Kidney glomerular epithelial cell (primary cell): ENCODE results near the gene AMN.

Experiments
- DNase-seq: peaks from one replicate; lab custom pipeline; 2025; lab: John Stamatoyannopoulos, UW

AMN gene

DNA sequence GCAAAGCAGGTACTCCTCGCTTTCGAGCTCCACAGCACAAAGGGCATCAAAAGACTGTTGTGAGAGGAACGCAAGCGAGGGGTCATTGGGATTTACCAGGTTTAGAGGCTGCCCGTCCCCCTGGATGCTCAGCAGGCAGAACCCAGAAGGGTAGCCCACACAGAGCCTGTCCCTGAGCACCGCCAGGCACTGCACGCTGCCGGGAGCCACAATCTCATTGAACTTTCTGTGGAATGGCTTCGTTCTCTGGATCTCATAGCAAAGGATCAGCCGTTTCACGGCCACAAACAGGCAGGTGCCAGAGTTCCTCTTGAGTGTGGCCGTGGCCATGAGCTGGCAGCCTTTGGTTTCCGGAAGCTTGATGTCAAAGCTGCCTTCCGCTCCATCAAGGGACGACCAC, 21.5 kb downstream of the AMN start:
- no peak for DNase-seq

DNA sequence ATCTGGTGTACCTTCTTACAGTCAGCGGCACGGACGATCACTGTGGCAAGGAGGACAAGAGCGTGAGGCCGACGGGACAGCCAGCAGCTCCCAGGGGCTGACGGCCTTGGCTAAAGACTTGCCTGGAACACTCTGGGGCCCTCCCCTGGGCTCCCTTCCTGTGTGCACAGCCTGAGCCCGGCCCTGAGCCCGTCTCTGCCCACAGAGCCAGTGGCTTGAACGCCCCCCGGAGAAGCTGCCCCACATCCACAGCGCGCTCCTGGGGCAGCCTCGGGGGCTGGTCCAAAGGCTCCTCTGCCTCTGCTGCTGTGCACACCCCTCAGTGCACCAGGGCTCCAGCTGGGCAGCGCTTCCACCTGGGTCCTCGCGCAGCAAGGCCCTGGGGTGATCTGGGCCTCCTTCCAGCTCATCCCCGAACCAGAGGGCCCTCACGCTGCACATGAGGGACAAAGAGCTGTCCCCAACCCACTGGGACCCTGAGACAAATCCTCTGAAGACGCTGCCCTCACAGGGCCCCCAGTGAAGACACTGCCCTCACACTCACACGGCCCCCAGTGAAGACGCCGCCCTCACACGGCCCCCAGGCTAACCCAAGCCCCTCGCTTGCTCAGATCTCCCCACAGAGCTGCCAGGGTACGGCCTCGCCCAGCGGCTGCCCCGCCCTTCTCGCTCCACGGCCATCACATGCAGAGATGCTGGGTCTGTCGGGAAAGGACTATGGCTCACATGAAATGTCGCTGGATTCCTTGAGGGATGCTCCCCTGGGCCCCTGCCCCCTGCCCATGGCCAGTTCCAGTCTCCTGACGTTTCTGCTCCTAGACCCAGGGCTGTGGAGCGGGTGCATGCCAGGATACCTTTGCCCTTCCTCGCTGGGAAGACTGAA, 22.2 kb downstream of the AMN start:
- no peak for DNase-seq

DNA sequence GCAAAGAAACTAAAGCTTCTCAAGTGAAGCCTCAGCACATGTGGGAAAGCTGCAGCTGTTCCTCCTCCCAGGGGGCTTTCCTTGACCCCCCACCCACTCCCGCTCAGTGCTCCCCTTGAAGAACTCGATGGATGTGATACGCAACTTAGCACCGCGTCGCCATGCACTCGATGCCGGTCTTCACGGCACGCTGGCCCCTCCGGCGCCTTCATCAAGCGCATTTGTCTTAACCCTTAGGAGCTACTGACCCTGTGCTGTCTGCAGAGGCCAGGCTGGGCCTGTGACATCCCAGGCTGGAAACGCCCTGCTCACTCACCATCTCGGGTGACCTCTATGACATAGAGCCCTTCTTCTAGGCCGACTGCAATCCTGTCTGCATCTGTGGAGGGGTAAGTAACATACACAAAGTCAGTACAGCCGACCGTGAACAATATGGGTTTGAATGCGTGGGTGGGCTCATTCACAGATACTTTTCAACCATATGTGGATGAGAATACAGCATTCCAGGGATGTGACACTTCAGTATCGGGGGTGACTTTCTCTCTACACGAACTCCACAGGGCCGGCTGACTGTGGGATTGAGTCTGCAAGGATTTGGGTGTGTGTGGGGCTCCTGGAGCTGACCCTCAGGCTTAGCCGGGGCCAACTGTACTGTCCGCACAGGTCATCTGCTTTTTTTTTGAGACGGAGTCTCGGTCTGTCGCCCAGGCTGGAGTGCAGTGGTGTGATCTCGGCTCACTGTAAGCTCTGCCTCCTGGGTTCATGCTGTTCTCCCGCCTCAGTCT, 23.1 kb downstream of the AMN start:
- no peak for DNase-seq

DNA sequence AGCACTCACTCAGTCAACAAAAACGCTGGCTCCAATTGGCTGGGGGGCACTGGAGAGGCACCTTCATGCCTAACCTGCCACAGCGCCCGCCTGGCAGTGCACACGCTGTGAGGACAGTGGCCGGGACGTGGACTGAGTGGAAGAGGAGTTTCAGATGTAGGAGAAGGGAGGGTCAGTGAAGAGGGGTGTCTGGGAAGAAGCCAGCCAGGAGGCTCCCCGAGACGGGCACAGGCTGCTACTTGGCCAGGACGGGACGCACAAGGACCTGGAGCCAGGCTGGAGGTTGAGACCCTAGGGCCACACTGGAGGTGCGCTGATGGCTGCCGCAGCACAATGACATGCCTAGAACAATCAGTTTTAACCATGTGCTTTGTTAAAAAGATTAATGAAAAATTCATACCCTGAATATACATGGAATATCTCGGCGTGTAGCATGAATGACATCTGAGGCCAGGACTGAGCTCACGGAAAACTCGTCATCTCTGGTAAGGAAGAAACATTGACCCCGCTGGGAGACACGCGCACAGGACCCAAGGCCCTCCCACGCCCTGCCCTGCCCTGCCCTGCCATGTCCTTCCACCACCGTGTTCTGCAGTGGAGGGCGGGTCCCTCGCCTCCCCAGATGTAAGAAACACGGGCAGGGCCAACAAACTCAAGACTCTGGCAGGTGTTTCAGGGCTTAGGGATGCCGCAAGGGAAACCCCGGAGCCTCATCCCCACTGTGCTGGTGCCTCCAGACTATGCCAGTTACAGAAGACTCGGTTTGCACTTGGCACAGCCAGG, 25.0 kb downstream of the AMN start:
- DNase-seq = no peak

DNA sequence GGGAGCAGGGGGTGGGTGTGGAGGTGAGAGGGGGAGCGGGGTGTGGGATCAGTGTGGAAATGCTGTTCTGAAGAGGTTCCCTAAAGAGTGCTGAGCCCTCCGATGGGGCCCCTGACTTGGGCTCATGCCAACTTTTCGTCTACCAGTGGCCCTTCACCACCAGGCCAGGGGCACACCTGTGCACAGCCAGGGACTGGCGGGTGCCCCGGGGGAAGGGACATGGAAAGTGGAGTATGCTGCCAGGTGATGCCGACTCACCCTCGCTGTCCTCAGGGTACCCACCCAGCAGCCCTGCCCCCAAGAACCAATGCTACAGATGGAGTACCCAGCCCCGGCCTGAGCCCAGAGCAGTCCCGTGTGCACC, 26.2 kb downstream of the AMN start:
- DNase-seq = no peak

DNA sequence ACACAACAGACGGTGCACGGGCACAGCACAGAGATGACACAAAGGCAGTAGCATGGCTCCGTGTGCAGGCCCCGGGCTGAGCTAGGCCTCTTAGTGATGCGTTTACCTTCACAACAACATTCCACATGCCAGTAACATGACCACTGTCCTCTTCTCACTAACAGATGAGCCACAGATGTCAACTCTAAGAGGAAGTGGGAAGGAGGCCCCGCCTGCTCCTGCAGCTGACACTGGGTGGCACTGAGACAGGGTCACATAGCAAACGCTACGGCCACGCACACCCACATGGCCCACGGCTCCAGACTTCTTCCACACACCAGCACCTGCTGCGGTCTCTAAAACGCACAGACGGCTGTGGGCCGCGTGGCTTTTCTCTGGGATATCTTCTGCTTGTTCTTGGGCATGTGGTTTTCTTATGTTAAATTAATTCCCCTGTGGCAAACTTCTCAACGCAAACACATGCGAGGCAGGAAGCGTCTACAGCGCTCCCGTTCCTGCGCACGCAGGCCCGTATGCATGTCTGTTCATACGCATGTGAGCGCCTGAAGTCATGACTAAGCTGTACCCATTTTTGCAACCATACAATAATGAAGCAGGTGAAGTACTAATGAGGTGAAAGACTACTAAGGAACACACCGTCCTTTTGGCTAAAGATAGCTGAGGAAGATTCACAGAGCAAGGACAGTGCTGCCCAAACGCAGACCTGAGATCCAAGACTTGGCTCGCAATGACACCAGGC, 26.8 kb downstream of the AMN start:
- no peak for DNase-seq

DNA sequence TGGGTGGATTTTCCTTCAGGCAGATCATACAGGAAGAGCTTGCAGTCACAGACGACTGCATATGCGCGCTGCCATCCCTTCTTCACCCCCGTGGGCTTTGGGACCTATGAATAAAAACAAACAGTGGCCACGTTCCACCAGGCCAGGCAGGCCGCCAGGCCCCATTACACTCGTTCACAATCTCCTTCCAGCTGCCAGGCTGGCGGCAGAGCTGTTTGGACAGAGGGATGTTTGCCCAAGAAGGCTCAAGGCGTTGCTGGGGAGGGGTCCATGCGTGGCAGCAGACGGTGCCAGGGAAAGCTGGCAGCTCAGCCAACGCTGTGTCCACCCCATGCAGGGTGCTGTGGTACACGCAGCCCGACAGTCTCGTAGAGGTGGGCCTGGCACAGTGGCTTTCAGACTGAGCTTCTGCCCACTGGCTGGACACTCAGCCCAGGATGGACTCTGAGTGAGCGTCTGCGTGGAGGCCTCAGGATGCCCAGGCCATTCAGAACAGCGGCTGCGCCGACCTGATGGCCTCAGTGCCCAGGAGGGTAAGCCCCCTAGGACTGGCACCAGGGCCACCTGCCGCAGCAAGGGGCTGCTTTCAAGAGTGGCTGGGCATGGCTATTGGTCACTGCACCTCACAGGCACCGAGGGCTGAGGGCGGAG, 27.5 kb downstream of the AMN start:
- no peak for DNase-seq

DNA sequence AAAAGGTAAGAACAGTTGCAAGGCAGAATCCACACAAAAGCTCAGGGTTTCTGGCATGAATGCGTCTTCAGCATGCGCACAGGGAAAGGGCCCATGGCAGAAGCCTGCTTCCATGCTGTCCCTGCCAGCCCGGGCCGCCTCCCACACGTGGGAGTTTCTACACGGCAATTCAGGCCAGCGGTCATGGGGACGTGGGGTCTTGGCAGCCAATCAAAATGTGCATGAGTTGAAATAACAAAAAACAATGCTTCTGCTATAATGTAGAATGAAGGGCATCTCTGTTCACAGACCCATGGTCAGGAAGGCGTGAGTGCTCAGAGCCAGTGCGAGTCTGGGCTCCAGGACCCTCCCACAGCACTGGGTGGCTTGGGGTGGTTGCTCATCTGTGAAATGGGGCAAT, 28.6 kb downstream of the AMN start:
- DNase-seq = no peak

DNA sequence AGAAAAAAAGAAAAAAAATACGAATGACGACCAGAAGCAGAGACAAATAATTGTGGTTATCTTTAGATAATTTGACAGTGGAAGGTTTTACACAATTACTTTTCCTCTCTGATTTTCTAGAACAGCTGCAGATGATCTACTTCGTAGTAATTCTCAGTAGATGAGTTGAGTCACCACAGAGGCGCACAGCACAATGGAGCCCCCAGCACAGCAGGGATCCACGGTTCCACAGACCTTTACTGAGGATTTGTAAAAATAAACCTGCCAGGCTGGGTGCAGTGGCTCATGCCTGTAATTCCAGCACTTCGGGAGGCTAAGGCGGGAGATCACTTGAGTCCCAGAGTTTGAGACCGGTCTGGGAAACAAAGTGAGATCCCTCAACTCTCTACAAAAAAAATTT, 29.3 kb downstream of the AMN start:
- DNase-seq = no peak

DNA sequence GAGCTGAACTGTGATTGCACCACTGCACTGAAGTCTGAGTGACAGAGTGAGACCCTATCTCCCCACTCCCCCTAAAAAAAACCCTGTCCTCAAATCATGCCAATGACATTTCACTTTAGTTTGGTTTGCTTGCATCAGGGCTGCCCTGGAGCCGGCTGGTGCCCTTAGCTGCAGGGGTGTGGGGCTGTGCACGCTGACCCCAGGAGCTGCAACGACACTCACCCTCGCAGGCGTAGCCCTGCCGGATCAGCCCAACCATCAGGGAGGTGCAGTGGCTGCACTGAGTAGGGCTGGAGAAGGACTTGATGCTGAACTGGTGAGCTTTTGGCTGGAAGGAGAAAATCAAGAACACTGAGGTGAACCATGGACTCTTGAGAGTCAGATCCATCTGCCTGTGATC, 29.8 kb downstream of the AMN start:
- DNase-seq = no peak

DNA sequence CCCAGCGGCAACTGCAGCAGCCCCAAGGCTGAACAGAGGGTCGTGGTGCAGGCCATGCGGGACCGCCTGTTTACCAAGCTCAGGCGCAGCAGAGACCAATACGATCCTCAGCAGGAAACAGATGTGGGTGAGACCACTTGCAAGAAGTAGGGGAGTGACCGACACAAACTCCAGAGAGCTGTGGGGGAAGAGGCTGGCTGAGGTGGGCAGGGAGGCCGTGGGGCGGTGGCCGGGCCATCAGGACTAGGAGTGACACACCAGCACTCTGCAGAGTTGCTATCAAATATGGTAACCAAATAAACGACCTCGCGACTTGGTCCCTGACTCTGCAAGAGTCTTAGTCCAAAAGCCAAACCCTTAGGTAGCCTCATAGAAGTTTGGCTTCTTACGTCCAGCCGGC, 30.6 kb downstream of the AMN start:
- no peak for DNase-seq

DNA sequence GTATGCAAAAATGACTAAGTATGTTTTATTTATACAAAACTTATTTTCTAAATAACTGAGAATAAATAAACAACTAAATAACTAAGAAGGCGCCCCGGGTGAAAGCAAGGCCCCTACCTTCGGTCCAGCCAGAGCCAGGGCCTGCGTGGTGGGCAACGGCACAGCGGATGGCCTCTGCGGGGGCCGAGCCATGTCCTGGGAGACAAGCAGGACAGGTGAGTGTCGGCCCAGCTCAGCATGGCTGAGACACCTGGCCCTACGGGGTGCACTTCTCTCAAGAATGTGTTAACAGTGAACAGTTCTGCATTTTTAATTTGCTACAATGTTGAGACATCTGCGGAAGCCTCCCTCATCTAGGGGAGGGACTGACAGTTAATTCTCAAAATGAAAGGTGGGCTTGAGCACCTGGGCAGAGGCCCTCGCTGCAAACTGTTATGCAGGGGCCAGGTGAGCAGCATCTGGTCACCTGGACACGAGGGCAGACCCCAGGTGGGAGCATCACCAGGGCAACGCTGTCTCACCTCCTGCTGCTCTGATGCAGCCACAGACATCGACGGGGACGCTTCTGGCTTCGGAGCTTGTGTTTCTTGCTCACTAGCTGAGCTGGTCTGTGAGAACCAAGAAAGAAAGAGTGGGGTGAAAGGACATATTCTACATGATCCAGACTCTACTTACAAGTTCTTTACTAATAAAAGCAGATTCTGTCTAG, 31.8 kb downstream of the AMN start:
- DNase-seq = no peak

DNA sequence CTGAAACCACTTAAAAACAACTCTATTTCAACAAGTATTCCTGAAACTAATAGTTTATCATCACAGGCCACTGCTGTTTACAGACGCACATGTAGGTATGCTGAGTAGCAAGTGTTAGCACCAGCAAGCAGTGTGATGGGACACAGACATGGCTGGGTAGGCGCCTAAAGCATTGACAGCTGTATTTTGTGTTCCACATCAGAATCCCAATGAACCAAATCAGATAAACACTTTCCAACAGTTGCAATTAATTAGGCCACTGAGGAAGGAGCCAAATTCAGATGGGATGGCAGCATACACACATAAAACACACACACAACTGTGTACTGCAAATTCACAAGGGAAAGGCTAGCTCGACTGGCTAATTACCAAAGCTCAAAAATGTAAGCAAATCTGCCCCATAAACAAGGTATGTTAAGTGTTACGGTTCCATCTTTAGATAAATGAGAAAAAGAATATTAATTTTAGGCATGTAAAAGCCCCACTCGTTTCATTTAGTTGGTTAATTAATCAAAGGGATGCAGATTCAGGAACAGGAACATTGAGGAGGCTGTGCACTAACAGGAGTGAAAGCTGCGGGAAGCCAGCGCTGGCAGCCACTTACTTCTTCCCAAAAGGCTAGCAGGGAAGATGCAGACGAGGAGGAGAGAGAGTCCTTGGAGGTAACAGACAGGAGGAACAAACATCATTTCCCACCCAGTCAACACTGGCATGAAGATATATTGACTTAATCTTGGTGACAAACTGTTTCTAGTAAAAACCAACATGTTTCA, 33.4 kb downstream of the AMN start:
- no peak for DNase-seq

DNA sequence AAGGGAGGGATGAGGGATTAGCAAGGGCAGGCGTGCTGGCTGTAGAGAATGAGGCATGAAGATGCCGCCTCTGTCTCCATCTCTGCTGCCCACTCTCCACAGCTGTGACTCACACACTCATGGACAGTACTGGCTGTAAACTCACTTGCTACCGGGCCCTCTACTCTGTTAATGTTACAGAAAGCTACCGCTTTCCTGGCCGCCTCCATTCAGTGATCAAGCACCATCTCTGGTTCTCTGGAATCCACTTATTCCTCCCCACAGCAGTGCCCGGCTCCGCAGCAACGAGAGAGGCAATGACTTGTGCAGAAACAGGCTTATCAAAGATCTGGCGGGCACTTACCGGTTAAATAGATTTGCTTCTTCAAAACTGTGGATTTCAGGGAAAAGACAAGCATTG, 34.8 kb downstream of the AMN start:
- DNase-seq = no peak

DNA sequence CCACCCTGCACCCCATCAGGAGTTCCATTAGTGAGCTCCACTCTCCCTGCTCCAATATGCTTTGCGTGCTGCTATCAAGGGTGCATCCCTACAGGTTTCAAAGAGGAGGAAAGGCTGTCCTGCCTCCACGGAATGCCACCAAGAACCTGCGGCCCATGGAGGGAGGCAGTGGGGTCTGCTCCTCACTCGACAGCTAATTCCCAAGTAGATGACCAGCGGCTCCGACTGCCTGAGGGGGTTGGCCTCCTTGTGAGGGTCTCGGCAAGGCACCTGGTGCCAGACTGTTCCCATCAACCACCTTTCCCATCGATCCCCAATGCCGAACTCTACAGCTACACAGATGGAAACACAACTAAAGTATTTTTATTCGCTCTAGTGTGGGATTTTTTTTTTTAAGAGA, 36.0 kb downstream of the AMN start:
- no peak for DNase-seq

DNA sequence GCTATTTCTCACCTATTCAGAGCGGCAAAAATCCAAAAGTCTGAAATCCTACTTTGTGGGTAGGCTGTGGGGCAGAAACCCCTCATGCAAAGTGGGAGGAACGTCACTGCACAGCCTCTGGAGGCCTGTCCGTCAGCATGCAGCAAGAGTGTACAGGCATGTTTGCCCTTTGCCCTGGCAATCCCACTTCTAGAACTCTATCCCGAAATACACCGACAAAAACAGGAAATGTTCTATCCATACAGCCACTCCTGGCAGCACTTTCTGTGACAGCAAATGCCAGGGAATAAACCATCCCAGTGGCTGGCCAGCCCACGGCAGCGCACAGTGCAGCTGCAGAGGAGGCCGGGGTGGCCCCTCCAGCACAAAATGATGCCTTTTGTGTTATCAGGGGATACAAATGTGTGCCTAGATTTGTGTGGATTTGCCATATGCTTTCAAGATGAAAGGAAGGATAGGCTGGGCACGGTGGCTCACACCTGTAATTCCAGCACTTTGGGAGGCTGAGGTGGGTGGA, 39.7 kb downstream of the AMN start:
- no peak for DNase-seq

DNA sequence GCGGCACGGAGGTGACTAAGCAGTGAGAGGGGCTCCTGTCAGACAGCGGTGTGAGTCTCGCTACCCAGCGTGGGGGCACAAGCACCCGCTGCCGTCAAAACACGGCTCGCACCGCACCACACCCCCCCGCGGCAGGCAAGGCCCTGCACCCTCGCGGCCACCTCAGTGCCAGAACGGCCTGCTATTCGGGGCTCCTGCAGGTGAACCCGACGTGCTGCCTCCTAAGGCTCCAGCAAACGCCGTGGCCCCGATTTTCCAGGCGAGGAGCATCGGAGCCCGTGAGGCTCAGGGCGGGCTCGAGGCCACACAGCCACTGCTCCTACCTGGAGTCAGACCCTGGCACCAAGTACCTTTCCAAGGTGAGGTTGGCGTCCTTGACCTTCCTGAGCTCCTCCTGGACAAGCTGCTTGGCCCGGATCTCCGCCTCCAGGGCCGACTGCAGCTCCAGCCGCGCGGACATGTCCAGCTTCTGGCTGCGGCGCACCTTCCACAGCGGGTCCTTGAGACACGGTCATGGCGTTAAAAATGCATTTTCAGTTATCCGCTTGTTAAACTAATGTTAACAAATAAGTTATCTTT, 41.8 kb downstream of the AMN start:
- DNase-seq = no peak

DNA sequence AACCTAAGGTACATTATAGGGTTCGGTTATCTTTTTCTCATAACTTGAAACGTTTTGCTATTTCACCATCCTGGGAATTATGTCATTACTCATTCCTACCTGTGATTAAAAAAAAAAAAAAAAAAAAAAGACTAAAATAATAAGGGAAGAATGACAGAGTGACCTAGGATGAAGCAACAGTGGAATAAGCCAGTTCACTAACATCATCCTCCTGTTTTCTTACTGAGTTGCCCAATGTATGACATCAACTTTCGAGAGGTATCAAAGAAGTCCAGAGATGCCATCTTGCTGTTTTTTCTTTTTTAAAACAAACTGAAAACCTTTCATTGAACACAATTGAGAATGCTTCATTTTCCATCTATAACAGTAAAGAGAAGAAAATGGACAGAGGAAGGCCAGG, 42.8 kb downstream of the AMN start:
- no peak for DNase-seq

DNA sequence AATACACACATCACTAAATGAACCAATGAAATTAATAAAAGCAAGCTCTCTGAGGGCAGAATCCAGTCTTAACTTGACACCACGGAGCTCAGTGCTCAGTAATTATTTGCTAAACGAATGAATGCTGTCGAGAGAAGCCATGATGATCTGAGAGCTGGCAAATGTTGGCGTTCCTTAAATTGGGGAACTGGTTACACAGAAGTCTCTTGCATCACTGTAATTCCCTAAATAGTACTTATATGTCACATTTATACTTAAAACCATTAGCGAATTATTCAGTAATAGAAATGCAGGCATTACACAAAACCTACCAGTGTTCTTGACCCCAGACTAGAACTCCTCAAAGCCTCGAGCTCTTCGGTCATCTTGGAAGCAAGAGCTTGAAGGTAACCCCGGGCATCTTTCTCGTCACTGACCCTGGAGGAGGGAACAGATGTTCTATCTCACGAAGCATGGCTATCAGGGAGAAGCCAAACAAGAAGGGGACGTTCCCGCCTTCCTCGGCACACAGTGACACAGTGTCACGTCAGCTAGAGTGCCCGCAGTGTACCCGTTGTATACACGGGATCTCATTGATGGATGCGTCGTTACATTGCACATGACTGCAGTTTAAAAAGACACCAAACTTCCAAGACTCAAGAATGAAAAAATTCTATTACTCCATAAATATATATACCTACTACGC, 43.6 kb downstream of the AMN start:
- no peak for DNase-seq
